ENCODE measurements around the gene EMILIN1.
A peak's percentile ranks its signal among the peaks of the same experiment; 100 is the strongest.
"Not testable (repeated sequence)": the region's sequence is repeated elsewhere in the genome, so short reads cannot be mapped to it uniquely, and the experiment has no call there.

The EMILIN1 gene

GRCh38 chr2:27105981-27106380 lies 27.6 kb downstream of the EMILIN1 start:
- no peak for TF ChIP-seq CTCF (conservative IDR thresholded peaks at IDR 0.05; ENCODE audit: low read depth, low read length)
- DNase-seq (ENCODE audit: low read depth) = no peak
- H3K4me3 ChIP-seq (ENCODE audit: low read depth, low read length) = no peak overlapping the region

- no peak for TF ChIP-seq CTCF (conservative IDR thresholded peaks at IDR 0.05; ENCODE audit: low read depth, low read length)
- no peak for DNase-seq (ENCODE audit: low read depth)
- no peak overlapping the region for H3K4me3 ChIP-seq (ENCODE audit: low read depth, low read length)
Observed at GRCh38 chr2:27108221-27108620, 29.8 kb downstream of the EMILIN1 start.

GRCh38 chr2:27109083-27109482 lies 30.7 kb downstream of the EMILIN1 start:
- DNase-seq (ENCODE audit: low read depth) = no peak

GRCh38 chr2:27110603-27111352 lies 32.4 kb downstream of the EMILIN1 start:
- DNase-seq (ENCODE audit: low read depth); H3K4me3 ChIP-seq (ENCODE audit: low read depth, low read length): not testable (repeated sequence)

More at GRCh38 chr2:27109083-27109482, 30.7 kb downstream of the EMILIN1 start:
- H3K4me3 ChIP-seq (ENCODE audit: low read depth, low read length) = no peak overlapping the region
- no peak for TF ChIP-seq CTCF (conservative IDR thresholded peaks at IDR 0.05; ENCODE audit: low read depth, low read length)

GRCh38 chr2:27111392-27112078 lies 33.1 kb downstream of the EMILIN1 start:
- DNase-seq (ENCODE audit: low read depth); H3K4me3 ChIP-seq (ENCODE audit: low read depth, low read length): not testable (repeated sequence)

GRCh38 chr2:27115519-27115918 lies 37.1 kb downstream of the EMILIN1 start:
- no peak for DNase-seq (ENCODE audit: low read depth)
- no peak for TF ChIP-seq CTCF (conservative IDR thresholded peaks at IDR 0.05; ENCODE audit: low read depth, low read length)
- H3K4me3 ChIP-seq (ENCODE audit: low read depth, low read length) = no peak overlapping the region

GRCh38 chr2:27117995-27118524 lies 39.6 kb downstream of the EMILIN1 start:
- no peak for TF ChIP-seq CTCF (conservative IDR thresholded peaks at IDR 0.05; ENCODE audit: low read depth, low read length)
- peak overlapping the region; percentile 47 for H3K4me3 ChIP-seq (ENCODE audit: low read depth, low read length)
- no peak for DNase-seq (ENCODE audit: low read depth)

Measured in choroid plexus epithelial cell (primary cell).